HG03139 (cell line): Measurements from ENCODE around the gene DMPK.

Source experiments
- ATAC-seq: cut with Tn5 transposase; IDR thresholded peaks from one replicate; pipeline ENCODE4 v1.9.1; 2021; ENCODE audit not compliant: unreplicated experiment

Gene DMPK, protein sequence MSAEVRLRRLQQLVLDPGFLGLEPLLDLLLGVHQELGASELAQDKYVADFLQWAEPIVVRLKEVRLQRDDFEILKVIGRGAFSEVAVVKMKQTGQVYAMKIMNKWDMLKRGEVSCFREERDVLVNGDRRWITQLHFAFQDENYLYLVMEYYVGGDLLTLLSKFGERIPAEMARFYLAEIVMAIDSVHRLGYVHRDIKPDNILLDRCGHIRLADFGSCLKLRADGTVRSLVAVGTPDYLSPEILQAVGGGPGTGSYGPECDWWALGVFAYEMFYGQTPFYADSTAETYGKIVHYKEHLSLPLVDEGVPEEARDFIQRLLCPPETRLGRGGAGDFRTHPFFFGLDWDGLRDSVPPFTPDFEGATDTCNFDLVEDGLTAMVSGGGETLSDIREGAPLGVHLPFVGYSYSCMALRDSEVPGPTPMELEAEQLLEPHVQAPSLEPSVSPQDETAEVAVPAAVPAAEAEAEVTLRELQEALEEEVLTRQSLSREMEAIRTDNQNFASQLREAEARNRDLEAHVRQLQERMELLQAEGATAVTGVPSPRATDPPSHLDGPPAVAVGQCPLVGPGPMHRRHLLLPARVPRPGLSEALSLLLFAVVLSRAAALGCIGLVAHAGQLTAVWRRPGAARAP

GRCh38 chr19:45782162-45782691, at the start of gene DMPK:
TSS of gene DMPK (minus strand) at chr19:45782490. CDS start at chr19:45782352, 138 bp downstream.
- ATAC-seq: no peak

GRCh38 chr19:45828945-45829344, 46.7 kb upstream of the DMPK start:
- ATAC-seq: no peak

GRCh38 chr19:45828523-45828922, 46.2 kb upstream of the DMPK start:
- no peak for ATAC-seq

GRCh38 chr19:45827459-45828093, 45.3 kb upstream of the DMPK start:
- ATAC-seq: no peak

GRCh38 chr19:45826934-45827333, 44.6 kb upstream of the DMPK start:
- ATAC-seq: no peak

DNA sequence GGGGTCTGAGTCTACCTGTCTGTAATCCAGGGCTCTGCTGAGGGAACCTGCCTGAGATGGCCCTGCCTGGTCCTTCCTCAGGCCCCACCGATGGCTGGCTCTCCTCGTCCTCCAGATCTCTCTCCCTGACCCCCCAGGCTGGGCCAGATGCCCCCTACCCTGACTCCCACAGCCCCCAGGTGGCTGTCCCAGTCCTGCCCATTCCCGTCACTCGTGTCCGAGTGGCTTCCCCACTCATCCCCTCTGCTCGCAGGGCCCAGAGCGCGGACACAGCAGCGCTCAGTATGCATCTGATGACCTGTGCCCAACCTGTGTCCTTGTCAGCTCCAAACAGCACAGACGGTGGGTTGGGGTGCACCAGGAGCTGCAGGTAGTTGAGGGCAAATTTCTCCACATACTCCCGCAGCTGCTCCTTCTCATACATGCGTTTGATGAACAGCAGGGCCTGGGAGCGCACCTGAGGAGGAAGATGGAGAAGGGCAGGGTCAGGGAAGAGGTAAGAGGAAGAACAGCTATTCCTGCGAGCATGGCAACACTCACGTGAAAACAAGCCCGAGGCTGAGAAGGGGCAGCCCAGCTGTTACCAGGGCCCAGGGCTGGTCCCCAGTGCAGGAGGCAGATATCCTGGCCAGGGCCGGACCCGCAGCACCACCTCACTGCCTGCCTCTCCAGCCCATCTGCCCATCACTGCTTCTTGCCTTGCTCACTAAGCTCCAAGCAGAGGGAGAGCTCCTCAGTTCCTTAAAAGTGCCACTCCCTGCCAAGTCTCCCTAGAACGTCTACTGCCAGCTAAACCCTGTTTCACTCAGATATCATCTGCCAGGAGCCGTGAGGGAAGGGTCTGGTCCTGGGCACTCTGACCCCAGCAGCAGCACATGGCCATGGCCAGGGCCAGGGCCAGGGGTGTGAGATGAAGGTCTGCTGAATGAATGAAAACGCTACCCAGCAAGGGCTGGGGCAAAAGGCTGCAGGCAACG, 43.9 kb upstream of the DMPK start:
- no peak for ATAC-seq

DNA sequence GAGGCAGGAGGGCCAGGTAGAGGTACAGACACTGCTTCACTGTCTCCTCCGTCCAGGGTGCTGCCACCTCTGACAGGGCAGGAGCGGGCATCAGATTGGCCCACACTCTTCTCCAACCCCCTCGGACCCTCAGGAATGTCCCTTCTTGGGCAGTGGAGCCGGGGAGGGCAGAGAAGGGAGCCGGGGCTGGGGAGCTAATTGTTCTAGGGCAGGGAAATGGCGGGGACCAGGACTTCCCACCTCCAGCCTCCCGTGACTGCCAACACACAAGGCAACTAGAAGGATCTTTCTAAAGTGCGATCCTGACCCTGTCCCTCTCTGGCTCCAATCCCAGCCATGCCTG, 42.9 kb upstream of the DMPK start:
- no peak for ATAC-seq

- ATAC-seq: no peak
Observed at GRCh38 chr19:45824531-45825262, 42.4 kb upstream of the DMPK start.

- no peak for ATAC-seq
Observed at GRCh38 chr19:45824041-45824471, 41.8 kb upstream of the DMPK start.

DNA sequence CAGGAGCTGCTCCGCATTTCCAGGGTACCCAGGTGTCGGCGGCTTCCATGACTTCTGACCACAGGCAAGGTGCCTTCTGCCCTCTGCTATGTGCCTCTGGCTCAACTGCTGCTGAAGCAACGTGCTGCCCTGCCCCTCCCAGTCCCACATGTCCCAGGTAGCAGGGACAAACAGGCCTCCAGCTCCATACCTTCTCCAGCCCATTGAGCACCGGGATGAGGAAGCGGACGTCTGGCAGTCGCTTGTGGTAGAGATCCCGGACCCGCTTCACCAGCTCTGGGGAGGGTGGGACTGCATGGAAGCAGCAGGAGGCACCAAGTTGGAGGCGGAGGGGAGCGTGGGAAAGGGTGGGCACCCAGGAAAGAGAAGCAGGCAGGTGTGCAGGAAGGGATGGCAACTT, 40.9 kb upstream of the DMPK start:
- ATAC-seq: no peak

DNA sequence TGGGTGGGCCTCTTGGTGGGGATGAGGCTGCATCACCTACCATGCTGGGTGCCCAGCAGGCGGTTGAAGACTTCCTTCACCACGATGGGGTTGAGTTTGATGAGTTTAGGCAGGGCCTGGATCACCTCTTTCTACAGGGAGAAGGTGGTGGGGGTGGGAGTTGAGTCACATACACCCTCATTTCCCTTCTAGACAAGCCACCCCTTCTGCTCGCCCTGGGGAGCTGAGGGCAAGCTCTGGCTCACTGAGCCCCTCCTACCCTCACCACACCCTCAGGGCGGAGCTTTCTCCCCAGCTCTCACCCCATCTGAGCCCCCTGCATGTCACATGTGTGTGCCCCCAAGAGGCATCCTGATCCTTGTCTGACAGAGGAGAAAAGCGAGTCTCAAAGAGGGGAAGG, 40.4 kb upstream of the DMPK start:
- ATAC-seq: no peak

- no peak for ATAC-seq
Observed at GRCh38 chr19:45821570-45821969, 39.3 kb upstream of the DMPK start.

DNA sequence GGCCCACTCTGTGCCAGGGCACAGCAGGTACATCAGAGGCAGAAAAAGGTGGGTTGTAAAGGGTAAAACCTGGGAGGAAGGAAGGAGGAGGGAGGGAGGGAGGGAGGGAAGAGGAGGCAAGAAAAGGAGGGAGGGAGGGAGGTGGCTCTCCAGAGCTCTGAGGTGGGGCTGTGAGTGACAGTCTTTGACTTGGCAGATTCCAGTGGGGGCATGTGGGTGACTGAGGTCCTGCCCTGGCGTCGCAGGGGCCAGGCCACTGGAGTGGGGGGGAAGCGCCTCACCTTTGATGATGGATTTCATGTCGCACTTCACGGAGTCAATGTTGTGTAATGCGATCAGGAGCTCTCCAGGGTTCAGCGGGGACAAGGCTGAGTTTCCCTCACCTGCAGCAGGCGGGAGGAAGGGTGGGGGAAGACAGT, 38.8 kb upstream of the DMPK start:
- no peak for ATAC-seq

DNA sequence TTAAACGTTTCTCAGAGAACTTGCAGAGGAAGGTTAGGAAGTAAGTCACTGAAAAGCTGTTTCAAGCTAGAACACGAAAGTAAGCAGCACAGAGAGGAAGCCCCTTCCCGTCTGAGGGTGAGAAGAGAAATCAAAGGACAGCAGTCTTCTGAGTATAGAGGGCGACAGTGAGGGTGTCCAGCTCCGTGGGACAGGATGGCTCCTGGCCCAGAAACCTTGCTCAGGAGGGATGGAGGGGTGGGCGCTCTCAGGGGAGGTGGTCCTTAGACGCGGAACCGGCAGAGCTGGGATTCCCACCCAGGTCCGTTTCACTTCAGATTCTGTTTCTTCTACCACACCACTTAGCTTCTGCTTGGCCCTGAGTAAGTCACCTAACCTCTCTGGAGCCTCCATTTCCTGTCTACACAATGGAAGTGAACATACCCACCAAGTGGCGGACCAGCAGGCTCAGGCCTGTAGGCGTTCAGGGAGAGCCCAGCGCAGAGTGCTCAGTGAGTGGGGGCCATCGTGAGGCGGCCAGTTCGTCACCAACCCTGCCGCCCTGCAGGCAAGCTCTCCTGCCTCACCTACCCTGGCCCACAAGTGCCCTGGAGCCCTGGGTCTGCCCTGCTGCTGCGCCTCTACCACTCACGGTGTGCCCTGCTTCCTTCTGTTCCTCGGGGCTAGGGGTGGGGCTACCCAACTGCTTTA, 38.3 kb upstream of the DMPK start:
- no peak for ATAC-seq

GRCh38 chr19:45819769-45820168, 37.5 kb upstream of the DMPK start:
- ATAC-seq: no peak

- no peak for ATAC-seq
Observed at GRCh38 chr19:45817725-45818301, 35.5 kb upstream of the DMPK start.

DNA sequence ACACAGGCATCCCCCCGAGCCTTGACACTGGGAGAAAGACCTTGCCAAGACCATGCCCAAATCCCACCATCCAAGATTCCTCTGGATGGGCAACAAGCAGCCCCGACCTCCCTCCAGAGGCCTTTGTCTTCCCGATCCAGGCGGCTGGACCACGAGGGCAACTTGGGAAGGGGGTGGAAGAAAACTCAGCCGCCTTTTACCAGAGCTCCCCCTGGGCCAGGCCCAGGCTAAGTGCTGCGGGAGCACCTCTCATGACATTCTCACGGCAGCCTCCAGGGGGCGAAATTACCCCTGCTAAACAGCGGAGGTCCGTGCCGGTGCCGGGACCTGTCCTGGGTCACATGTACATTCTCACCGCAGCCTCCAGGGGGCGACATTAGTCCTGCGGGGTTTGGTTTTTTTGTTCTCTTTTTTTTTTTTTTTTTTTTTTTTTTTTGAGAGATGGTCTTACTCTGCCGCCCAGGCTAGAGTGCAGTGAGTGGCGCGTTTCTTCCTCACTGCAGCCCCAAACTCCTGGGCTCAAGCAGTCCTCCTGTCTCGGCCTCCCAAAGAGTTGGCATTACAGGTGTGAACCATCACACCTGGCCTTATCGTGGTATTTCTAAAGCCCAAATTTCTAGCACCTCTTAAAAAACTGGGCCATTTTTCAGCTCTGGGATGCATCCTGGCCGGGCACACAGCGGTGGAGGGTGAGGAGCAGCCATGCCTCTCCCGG, 34.9 kb upstream of the DMPK start:
- peak; percentile 73 for ATAC-seq

DNA sequence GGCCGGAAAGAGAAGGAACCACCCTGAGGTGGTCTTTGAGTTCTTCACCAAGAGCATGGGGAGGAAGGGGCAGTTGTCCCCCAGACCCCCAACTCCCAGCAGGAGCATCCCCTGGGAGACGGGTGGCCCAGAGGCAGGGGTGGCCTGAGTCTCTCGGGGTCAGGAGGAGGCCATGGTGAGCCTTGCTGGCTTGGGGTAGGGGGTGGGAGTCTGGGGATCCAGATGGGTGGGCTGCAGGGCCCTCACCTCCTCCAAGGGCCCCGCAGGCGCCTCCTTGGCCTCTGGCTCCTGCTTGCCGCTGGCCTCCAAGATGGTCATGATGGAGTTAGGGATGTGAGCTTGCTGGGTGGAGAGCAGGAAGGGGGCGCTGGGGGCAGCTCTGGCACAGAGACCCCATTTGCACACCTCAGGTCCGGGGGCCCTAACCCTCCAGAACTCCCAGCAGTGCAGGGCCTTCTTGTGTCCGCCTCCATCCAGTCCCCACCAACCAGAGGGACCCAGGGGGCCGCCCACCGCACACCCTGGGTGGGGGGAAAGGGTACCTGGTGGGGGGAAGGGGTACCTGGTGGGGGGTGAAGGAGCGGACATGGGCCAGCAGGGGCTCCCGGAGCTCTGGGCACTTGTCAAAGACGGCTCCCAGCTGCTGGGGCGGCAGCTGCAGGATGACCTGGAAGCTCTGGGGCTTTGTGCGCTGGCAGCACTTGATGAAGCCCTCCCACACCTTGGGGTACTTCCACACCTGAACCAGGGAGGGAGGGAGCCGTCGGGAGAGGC, 34.1 kb upstream of the DMPK start:
- no peak for ATAC-seq
